ENCODE measurements around the gene SUPT20HL1.
"Not testable (repeated sequence)": the region's sequence is repeated elsewhere in the genome, so short reads cannot be mapped to it uniquely, and the experiment has no call there.

SUPT20HL1 gene

GRCh38 chrX:24360272-24360671, at the start of gene SUPT20HL1:
TSS of gene SUPT20HL1 (plus strand) at chrX:24360639. CDS start at chrX:24362761, 2,122 bp downstream.
- no peak within 1 kb of the TSS for H2AFZ ChIP-seq (ENCODE audit: low read length, unreplicated experiment)
- peaks cover 12% of the 10 kb centered on the region for H3K4me1 ChIP-seq (ENCODE audit: control insufficient read depth, insufficient read depth, low read length, unreplicated experiment)
- H3K36me3 ChIP-seq (ENCODE audit: insufficient read depth, low read length), result no peaks in the 10 kb centered on the region
- no peak within 1 kb of the TSS for H3K4me3 ChIP-seq (ENCODE audit: low read depth, low read length)
- no peak within 1 kb of the TSS for H3K27ac ChIP-seq (ENCODE audit: low read depth, low read length)
- no peaks in the 10 kb centered on the region for H3K79me2 ChIP-seq (ENCODE audit: control insufficient read depth, insufficient read depth, low read length, unreplicated experiment)
- H3K27me3 ChIP-seq (ENCODE audit: insufficient read depth, low read length), result no peaks in the 10 kb centered on the region

- not testable (repeated sequence) for H3K27me3 ChIP-seq (ENCODE audit: insufficient read depth, low read length); H3K36me3 ChIP-seq (ENCODE audit: insufficient read depth, low read length); H3K79me2 ChIP-seq (ENCODE audit: control insufficient read depth, insufficient read depth, low read length, unreplicated experiment); H3K4me3 ChIP-seq (ENCODE audit: low read depth, low read length); H2AFZ ChIP-seq (ENCODE audit: low read length, unreplicated experiment); H3K4me1 ChIP-seq (ENCODE audit: control insufficient read depth, insufficient read depth, low read length, unreplicated experiment); H3K27ac ChIP-seq (ENCODE audit: low read depth, low read length)
Measured at GRCh38 chrX:24310916-24311315, 49.5 kb upstream of the SUPT20HL1 start.

- H2AFZ ChIP-seq (ENCODE audit: low read length, unreplicated experiment); H3K27ac ChIP-seq (ENCODE audit: low read depth, low read length); H3K27me3 ChIP-seq (ENCODE audit: insufficient read depth, low read length); H3K4me1 ChIP-seq (ENCODE audit: control insufficient read depth, insufficient read depth, low read length, unreplicated experiment); H3K36me3 ChIP-seq (ENCODE audit: insufficient read depth, low read length); H3K79me2 ChIP-seq (ENCODE audit: control insufficient read depth, insufficient read depth, low read length, unreplicated experiment); H3K4me3 ChIP-seq (ENCODE audit: low read depth, low read length): not testable (repeated sequence)
Measured at GRCh38 chrX:24311507-24312248, 48.8 kb upstream of the SUPT20HL1 start.

- H3K79me2 ChIP-seq (ENCODE audit: control insufficient read depth, insufficient read depth, low read length, unreplicated experiment); H3K4me3 ChIP-seq (ENCODE audit: low read depth, low read length); H3K4me1 ChIP-seq (ENCODE audit: control insufficient read depth, insufficient read depth, low read length, unreplicated experiment); H3K27me3 ChIP-seq (ENCODE audit: insufficient read depth, low read length); H2AFZ ChIP-seq (ENCODE audit: low read length, unreplicated experiment); H3K36me3 ChIP-seq (ENCODE audit: insufficient read depth, low read length); H3K27ac ChIP-seq (ENCODE audit: low read depth, low read length): not testable (repeated sequence)
Measured at GRCh38 chrX:24312249-24312607, 48.2 kb upstream of the SUPT20HL1 start.

- Histone ChIP-seq H3K4me3 (ENCODE audit: low read depth, low read length) (no peak within 1 kb of the TSS), H3K27me3 (ENCODE audit: insufficient read depth, low read length) (0 out of 2 replicates have a peak, but pooled peaks cover 5% of the 10 kb centered on the region), H3K79me2 (ENCODE audit: control insufficient read depth, insufficient read depth, low read length, unreplicated experiment) (no peaks in the 10 kb centered on the region), H3K4me1 (ENCODE audit: control insufficient read depth, insufficient read depth, low read length, unreplicated experiment) (no peaks in the 10 kb centered on the region), H3K27ac (ENCODE audit: low read depth, low read length) (no peak within 1 kb of the TSS), H3K36me3 (ENCODE audit: insufficient read depth, low read length) (no peaks in the 10 kb centered on the region), H2AFZ (ENCODE audit: low read length, unreplicated experiment) (no peak within 1 kb of the TSS)
Measured at GRCh38 chrX:24314019-24314635, 46.3 kb upstream of the SUPT20HL1 start, which contains the start of gene SUPT20HL2. TSS of gene SUPT20HL2 (minus strand) at chrX:24314069. CDS start at chrX:24313315, 754 bp downstream.

GRCh38 chrX:24316111-24316510, 44.3 kb upstream of the SUPT20HL1 start:
- Histone ChIP-seq H2AFZ (ENCODE audit: low read length, unreplicated experiment) (no peak overlapping the region), H3K36me3 (ENCODE audit: insufficient read depth, low read length) (no peaks in the 10 kb centered on the region), H3K79me2 (ENCODE audit: control insufficient read depth, insufficient read depth, low read length, unreplicated experiment) (no peaks in the 10 kb centered on the region), H3K27ac (ENCODE audit: low read depth, low read length) (no peak overlapping the region), H3K27me3 (ENCODE audit: insufficient read depth, low read length) (0 out of 2 replicates have a peak, but pooled peaks cover 5% of the 10 kb centered on the region), H3K4me3 (ENCODE audit: low read depth, low read length) (no peak overlapping the region), H3K4me1 (ENCODE audit: control insufficient read depth, insufficient read depth, low read length, unreplicated experiment) (no peaks in the 10 kb centered on the region)

- no peaks in the 10 kb centered on the region for H3K79me2 ChIP-seq (ENCODE audit: control insufficient read depth, insufficient read depth, low read length, unreplicated experiment)
- 0 out of 2 replicates have a peak, but pooled peaks cover 5% of the 10 kb centered on the region for H3K27me3 ChIP-seq (ENCODE audit: insufficient read depth, low read length)
- no peak overlapping the region for H3K27ac ChIP-seq (ENCODE audit: low read depth, low read length)
- H3K4me1 ChIP-seq (ENCODE audit: control insufficient read depth, insufficient read depth, low read length, unreplicated experiment), result no peaks in the 10 kb centered on the region
- H3K36me3 ChIP-seq (ENCODE audit: insufficient read depth, low read length), result no peaks in the 10 kb centered on the region
- H2AFZ ChIP-seq (ENCODE audit: low read length, unreplicated experiment), result no peak overlapping the region
- H3K4me3 ChIP-seq (ENCODE audit: low read depth, low read length), result no peak overlapping the region
Measured at GRCh38 chrX:24317567-24317966, 42.9 kb upstream of the SUPT20HL1 start.

GRCh38 chrX:24321741-24322395, 38.6 kb upstream of the SUPT20HL1 start:
- H3K4me3 ChIP-seq (ENCODE audit: low read depth, low read length), result no peak overlapping the region
- no peak overlapping the region for H3K27ac ChIP-seq (ENCODE audit: low read depth, low read length)
- H3K36me3 ChIP-seq (ENCODE audit: insufficient read depth, low read length), result no peaks in the 10 kb centered on the region
- H3K4me1 ChIP-seq (ENCODE audit: control insufficient read depth, insufficient read depth, low read length, unreplicated experiment), result no peaks in the 10 kb centered on the region
- no peak overlapping the region for H2AFZ ChIP-seq (ENCODE audit: low read length, unreplicated experiment)
- 0 out of 2 replicates have a peak, but pooled peaks cover 5% of the 10 kb centered on the region for H3K27me3 ChIP-seq (ENCODE audit: insufficient read depth, low read length)
- H3K79me2 ChIP-seq (ENCODE audit: control insufficient read depth, insufficient read depth, low read length, unreplicated experiment), result no peaks in the 10 kb centered on the region

GRCh38 chrX:24325231-24325630, 35.2 kb upstream of the SUPT20HL1 start:
- no peak overlapping the region for H2AFZ ChIP-seq (ENCODE audit: low read length, unreplicated experiment)
- H3K79me2 ChIP-seq (ENCODE audit: control insufficient read depth, insufficient read depth, low read length, unreplicated experiment), result no peaks in the 10 kb centered on the region
- H3K27me3 ChIP-seq (ENCODE audit: insufficient read depth, low read length), result no peaks in the 10 kb centered on the region
- no peak overlapping the region for H3K27ac ChIP-seq (ENCODE audit: low read depth, low read length)
- no peak overlapping the region for H3K4me3 ChIP-seq (ENCODE audit: low read depth, low read length)
- H3K4me1 ChIP-seq (ENCODE audit: control insufficient read depth, insufficient read depth, low read length, unreplicated experiment), result no peaks in the 10 kb centered on the region
- no peaks in the 10 kb centered on the region for H3K36me3 ChIP-seq (ENCODE audit: insufficient read depth, low read length)

GRCh38 chrX:24332878-24333277, 27.6 kb upstream of the SUPT20HL1 start:
- H3K4me1 ChIP-seq (ENCODE audit: control insufficient read depth, insufficient read depth, low read length, unreplicated experiment), result no peaks in the 10 kb centered on the region
- no peak overlapping the region for H3K4me3 ChIP-seq (ENCODE audit: low read depth, low read length)
- no peak overlapping the region for H2AFZ ChIP-seq (ENCODE audit: low read length, unreplicated experiment)
- no peaks in the 10 kb centered on the region for H3K79me2 ChIP-seq (ENCODE audit: control insufficient read depth, insufficient read depth, low read length, unreplicated experiment)
- H3K27ac ChIP-seq (ENCODE audit: low read depth, low read length), result no peak overlapping the region
- no peaks in the 10 kb centered on the region for H3K27me3 ChIP-seq (ENCODE audit: insufficient read depth, low read length)
- no peaks in the 10 kb centered on the region for H3K36me3 ChIP-seq (ENCODE audit: insufficient read depth, low read length)

Data from ACC112 (cell line).